ENCODE results near the gene FOXK1. TPM values are rescaled to one million over a fixed set of nuclear protein-coding genes. Genes with fewer than 3 reads are reported as not detected.

Gene FOXK1
- total and polyA plus RNA-seq, 2 of the 13 experiments (the other 11 are each of a cell fraction or from before 2014, with no cell fraction given): 4.6 to 8.8 TPM

DNA sequence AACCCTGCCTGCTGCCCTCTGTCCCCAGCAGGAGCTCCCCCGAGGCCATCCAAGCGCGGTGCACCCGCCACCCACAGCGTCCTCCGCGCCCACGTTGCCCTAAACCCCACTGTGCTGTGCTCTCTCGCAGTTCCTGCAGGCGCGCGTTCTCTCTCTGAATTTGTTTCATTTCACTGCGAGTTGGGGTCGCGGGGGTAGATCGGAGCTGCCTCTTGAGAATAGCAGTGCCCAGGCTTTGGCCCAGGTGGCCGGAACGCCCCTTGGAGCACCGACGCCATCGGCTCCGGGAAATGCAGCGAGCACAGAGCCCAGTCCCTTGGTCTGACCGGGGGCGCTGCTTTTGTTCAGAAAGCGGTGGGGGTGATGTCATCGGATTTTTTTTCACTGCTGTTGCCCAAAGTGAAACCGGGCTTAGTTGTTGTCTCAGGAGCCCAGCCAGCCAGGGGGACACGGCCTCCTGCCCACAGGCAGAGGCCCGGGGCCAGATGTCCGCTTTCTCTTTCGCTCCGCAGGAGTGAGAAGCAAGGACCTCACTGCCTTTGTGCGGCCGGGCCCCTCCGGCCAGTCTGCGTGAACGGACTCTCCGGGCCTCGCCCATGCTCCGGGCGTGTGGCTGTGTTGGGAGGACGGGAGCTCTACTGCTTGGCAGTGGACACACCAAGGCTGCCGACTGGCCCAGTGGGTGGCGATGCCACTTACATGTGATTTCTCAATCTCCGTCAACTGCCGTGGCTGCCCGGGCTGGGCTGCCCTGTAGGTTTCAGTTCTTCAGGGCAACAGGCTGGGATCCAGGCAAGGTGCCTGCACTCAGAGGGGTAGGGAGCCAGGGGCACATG lies 43.1 kb downstream of the FOXK1 start (continued):
- TF ChIP-seq ZNF556 (CRISPR knock-in tag; IDR thresholded peaks at IDR 0.05; ENCODE audit: borderline replicate concordance) (peak; percentile 65; the same call in 1 of the 2 replicates), PAWR (CRISPR knock-in tag; IDR thresholded peaks at IDR 0.05; ENCODE audit: borderline replicate concordance) (no peak), ZNF17 (CRISPR knock-in tag; IDR thresholded peaks at IDR 0.05) (no peak), NCOA2 (CRISPR knock-in tag; IDR thresholded peaks at IDR 0.05) (no peak), ZNF138 (CRISPR knock-in tag; IDR thresholded peaks at IDR 0.05; ENCODE audit: low read depth) (no peak), PRPF4 (IDR thresholded peaks at IDR 0.05; ENCODE audit: low read depth, low read length, poor library complexity, severe bottlenecking) (no peak), PCBP1 (IDR thresholded peaks at IDR 0.05; ENCODE audit: borderline replicate concordance, low read depth, low read length) (0 out of 2 replicates have a peak, but pooled peaks have one; percentile 20), LCORL (IDR thresholded peaks at IDR 0.05) (no peak), LCORL (CRISPR knock-in tag; IDR thresholded peaks at IDR 0.05) (peak; percentile 59), KDM5B (CRISPR knock-in tag; IDR thresholded peaks at IDR 0.05; ENCODE audit: borderline replicate concordance) (peak; percentile 68; the same call in 1 of the 2 replicates), FOXK1 (CRISPR knock-in tag; IDR thresholded peaks at IDR 0.05; ENCODE audit: borderline replicate concordance, low read depth) (no peak)
- TF ChIP-seq, protein P1, sequence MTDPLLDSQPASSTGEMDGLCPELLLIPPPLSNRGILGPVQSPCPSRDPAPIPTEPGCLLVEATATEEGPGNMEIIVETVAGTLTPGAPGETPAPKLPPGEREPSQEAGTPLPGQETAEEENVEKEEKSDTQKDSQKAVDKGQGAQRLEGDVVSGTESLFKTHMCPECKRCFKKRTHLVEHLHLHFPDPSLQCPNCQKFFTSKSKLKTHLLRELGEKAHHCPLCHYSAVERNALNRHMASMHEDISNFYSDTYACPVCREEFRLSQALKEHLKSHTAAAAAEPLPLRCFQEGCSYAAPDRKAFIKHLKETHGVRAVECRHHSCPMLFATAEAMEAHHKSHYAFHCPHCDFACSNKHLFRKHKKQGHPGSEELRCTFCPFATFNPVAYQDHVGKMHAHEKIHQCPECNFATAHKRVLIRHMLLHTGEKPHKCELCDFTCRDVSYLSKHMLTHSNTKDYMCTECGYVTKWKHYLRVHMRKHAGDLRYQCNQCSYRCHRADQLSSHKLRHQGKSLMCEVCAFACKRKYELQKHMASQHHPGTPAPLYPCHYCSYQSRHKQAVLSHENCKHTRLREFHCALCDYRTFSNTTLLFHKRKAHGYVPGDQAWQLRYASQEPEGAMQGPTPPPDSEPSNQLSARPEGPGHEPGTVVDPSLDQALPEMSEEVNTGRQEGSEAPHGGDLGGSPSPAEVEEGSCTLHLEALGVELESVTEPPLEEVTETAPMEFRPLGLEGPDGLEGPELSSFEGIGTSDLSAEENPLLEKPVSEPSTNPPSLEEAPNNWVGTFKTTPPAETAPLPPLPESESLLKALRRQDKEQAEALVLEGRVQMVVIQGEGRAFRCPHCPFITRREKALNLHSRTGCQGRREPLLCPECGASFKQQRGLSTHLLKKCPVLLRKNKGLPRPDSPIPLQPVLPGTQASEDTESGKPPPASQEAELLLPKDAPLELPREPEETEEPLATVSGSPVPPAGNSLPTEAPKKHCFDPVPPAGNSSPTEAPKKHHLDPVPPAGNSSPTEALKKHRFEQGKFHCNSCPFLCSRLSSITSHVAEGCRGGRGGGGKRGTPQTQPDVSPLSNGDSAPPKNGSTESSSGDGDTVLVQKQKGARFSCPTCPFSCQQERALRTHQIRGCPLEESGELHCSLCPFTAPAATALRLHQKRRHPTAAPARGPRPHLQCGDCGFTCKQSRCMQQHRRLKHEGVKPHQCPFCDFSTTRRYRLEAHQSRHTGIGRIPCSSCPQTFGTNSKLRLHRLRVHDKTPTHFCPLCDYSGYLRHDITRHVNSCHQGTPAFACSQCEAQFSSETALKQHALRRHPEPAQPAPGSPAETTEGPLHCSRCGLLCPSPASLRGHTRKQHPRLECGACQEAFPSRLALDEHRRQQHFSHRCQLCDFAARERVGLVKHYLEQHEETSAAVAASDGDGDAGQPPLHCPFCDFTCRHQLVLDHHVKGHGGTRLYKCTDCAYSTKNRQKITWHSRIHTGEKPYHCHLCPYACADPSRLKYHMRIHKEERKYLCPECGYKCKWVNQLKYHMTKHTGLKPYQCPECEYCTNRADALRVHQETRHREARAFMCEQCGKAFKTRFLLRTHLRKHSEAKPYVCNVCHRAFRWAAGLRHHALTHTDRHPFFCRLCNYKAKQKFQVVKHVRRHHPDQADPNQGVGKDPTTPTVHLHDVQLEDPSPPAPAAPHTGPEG (CRISPR knock-in tag; IDR thresholded peaks at IDR 0.05): 0 out of 2 replicates have a peak, but pooled peaks have one; percentile 41
- TF ChIP-seq, protein P2, sequence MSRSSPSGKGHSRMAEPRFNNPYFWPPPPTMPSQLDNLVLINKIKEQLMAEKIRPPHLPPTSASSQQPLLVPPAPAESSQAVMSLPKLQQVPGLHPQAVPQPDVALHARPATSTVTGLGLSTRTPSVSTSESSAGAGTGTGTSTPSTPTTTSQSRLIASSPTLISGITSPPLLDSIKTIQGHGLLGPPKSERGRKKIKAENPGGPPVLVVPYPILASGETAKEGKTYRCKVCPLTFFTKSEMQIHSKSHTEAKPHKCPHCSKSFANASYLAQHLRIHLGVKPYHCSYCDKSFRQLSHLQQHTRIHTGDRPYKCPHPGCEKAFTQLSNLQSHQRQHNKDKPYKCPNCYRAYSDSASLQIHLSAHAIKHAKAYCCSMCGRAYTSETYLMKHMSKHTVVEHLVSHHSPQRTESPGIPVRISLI (CRISPR knock-in tag; IDR thresholded peaks at IDR 0.05; ENCODE audit: borderline replicate concordance): peak; percentile 86; the same call in 1 of the 2 replicates
- TF ChIP-seq, protein P3, sequence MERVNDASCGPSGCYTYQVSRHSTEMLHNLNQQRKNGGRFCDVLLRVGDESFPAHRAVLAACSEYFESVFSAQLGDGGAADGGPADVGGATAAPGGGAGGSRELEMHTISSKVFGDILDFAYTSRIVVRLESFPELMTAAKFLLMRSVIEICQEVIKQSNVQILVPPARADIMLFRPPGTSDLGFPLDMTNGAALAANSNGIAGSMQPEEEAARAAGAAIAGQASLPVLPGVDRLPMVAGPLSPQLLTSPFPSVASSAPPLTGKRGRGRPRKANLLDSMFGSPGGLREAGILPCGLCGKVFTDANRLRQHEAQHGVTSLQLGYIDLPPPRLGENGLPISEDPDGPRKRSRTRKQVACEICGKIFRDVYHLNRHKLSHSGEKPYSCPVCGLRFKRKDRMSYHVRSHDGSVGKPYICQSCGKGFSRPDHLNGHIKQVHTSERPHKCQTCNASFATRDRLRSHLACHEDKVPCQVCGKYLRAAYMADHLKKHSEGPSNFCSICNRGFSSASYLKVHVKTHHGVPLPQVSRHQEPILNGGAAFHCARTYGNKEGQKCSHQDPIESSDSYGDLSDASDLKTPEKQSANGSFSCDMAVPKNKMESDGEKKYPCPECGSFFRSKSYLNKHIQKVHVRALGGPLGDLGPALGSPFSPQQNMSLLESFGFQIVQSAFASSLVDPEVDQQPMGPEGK (CRISPR knock-in tag; IDR thresholded peaks at IDR 0.05): peak; percentile 18; the same call in 1 of the 2 replicates
- TF ChIP-seq, protein P4, sequence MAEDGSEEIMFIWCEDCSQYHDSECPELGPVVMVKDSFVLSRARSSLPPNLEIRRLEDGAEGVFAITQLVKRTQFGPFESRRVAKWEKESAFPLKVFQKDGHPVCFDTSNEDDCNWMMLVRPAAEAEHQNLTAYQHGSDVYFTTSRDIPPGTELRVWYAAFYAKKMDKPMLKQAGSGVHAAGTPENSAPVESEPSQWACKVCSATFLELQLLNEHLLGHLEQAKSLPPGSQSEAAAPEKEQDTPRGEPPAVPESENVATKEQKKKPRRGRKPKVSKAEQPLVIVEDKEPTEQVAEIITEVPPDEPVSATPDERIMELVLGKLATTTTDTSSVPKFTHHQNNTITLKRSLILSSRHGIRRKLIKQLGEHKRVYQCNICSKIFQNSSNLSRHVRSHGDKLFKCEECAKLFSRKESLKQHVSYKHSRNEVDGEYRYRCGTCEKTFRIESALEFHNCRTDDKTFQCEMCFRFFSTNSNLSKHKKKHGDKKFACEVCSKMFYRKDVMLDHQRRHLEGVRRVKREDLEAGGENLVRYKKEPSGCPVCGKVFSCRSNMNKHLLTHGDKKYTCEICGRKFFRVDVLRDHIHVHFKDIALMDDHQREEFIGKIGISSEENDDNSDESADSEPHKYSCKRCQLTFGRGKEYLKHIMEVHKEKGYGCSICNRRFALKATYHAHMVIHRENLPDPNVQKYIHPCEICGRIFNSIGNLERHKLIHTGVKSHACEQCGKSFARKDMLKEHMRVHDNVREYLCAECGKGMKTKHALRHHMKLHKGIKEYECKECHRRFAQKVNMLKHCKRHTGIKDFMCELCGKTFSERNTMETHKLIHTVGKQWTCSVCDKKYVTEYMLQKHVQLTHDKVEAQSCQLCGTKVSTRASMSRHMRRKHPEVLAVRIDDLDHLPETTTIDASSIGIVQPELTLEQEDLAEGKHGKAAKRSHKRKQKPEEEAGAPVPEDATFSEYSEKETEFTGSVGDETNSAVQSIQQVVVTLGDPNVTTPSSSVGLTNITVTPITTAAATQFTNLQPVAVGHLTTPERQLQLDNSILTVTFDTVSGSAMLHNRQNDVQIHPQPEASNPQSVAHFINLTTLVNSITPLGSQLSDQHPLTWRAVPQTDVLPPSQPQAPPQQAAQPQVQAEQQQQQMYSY (CRISPR knock-in tag; IDR thresholded peaks at IDR 0.05): no peak

All from HepG2 (cell line).